HepG2 (cell line): Measurements from ENCODE around the gene THOP1. TPM values are rescaled to one million over a fixed set of nuclear protein-coding genes. Genes with fewer than 3 reads are reported as not detected.
A peak's percentile ranks its signal among the peaks of the same experiment; 100 is the strongest.

Experiments
- ARHGAP35 ChIP-seq: sonication (generic); formaldehyde crosslinking; IDR thresholded peaks from 2 replicates; pipeline ENCODE4 v1.9.0; 2022; ENCODE audit warnings: mild to moderate bottlenecking, inconsistent platforms, moderate library complexity, missing genetic modification reagents, borderline replicate concordance
- ATRX ChIP-seq: sonication (generic); formaldehyde crosslinking; IDR thresholded peaks from 2 replicates; pipeline ENCODE4 v1.4.0; 2020; ENCODE audit warnings: missing genetic modification reagents, borderline replicate concordance
- FOXJ3 ChIP-seq: sonication (generic); formaldehyde crosslinking; IDR thresholded peaks from 2 replicates; pipeline ENCODE4 v1.4.0; 2020; ENCODE audit warnings: missing genetic modification reagents, mild to moderate bottlenecking, borderline replicate concordance
- FOXM1 ChIP-seq: sonication (generic); formaldehyde crosslinking; IDR thresholded peaks from 2 replicates; pipeline ENCODE4 v1.5.0; 2020; ENCODE audit warnings: missing genetic modification reagents
- GABPB1 ChIP-seq: IDR thresholded peaks from 2 replicates; pipeline ENCODE4 v1.6.1; 2016; ENCODE audit warnings: mild to moderate bottlenecking, missing genetic modification reagents, moderate library complexity, missing compliant biosample characterization
- HOXA5 ChIP-seq: sonication (generic); formaldehyde crosslinking; IDR thresholded peaks from 2 replicates; pipeline ENCODE4 v1.4.0; 2020; ENCODE audit warnings: missing genetic modification reagents
- JUNB ChIP-seq: sonication (generic); formaldehyde crosslinking; IDR thresholded peaks from 2 replicates; pipeline ENCODE4 v1.8.0; 2022; ENCODE audit warnings: missing genetic modification reagents, mild to moderate bottlenecking, borderline replicate concordance
- MAZ ChIP-seq, 2 experiments: sonication (generic) in 1 of 2; formaldehyde crosslinking in 1 of 2; IDR thresholded peaks; 2 replicates each; pipeline versions ENCODE4 v1.5.0 to v1.6.1; 2012 to 2020; ENCODE audit warnings: low read depth in 2 of 2, mild to moderate bottlenecking in 2 of 2, borderline replicate concordance in 1 of 2, improper control_type of control experiment in 1 of 2, low read length in 1 of 2, missing genetic modification reagents in 1 of 2, moderate library complexity in 1 of 2
- PITX1 ChIP-seq: sonication (generic); formaldehyde crosslinking; IDR thresholded peaks from 2 replicates; pipeline ENCODE4 v1.5.1; 2020; ENCODE audit warnings: mild to moderate bottlenecking, missing genetic modification reagents
- ZNF776 ChIP-seq: sonication (generic); formaldehyde crosslinking; IDR thresholded peaks from 2 replicates; pipeline ENCODE4 v1.4.0; 2020; ENCODE audit warnings: mild to moderate bottlenecking, missing genetic modification reagents
- polyA plus RNA-seq, 8 experiments: library from polyadenylated mRNA; depleted of rRNA in 3 of 8; stranded (reverse) in 7 of 8; unstranded in 1 of 8; fragments of >200 nt; fragmentation: Illumina TruSeq in 4 of 8; extraction: Trizol in 4 of 8; gene quantifications; 2 replicates each; pipeline versions ENCODE4 v1.2.1 to v1.2.3, GENCODE V29; 2011 to 2016; ENCODE audit warnings: low read depth in 4 of 8, missing spikeins in 1 of 8, mixed read lengths in 1 of 8; ENCODE audit not compliant: insufficient read depth in 1 of 8
- total RNA-seq, 5 experiments: library from RNA; depleted of rRNA; stranded (reverse); fragments of >200 nt; fragmentation: Illumina TruSeq; extraction: Trizol; gene quantifications; 2 replicates each; pipeline ENCODE4 v1.2.3, GENCODE V29; 2016; ENCODE audit warnings: low read depth in 1 of 5
- TF ChIP-seq, protein P1 (sequence below): sonication (generic); formaldehyde crosslinking; IDR thresholded peaks from 2 replicates; pipeline ENCODE4 v1.5.1; 2020; ENCODE audit warnings: mild to moderate bottlenecking, missing genetic modification reagents
- TF ChIP-seq, protein P2 (sequence below): sonication (generic); formaldehyde crosslinking; IDR thresholded peaks from 2 replicates; pipeline ENCODE4 v1.5.0; 2020; ENCODE audit warnings: mild to moderate bottlenecking, missing genetic modification reagents
- TF ChIP-seq, protein P3 (sequence below): sonication (generic); formaldehyde crosslinking; IDR thresholded peaks from 2 replicates; pipeline ENCODE4 v1.4.0; 2020; ENCODE audit warnings: mild to moderate bottlenecking, missing genetic modification reagents
- TF ChIP-seq, protein P4 (sequence below): sonication (generic); formaldehyde crosslinking; IDR thresholded peaks from 2 replicates; pipeline ENCODE4 v1.4.0; 2020; ENCODE audit warnings: missing genetic modification reagents
- TF ChIP-seq, protein P5 (sequence below): sonication (generic); formaldehyde crosslinking; IDR thresholded peaks from 2 replicates; pipeline ENCODE4 v1.4.0; 2020; ENCODE audit warnings: missing genetic modification reagents

Gene THOP1
- total and polyA plus RNA-seq, 2 of the 13 experiments (the other 11 are each of a cell fraction or from before 2014, with no cell fraction given): 74.4 to 116 TPM

DNA sequence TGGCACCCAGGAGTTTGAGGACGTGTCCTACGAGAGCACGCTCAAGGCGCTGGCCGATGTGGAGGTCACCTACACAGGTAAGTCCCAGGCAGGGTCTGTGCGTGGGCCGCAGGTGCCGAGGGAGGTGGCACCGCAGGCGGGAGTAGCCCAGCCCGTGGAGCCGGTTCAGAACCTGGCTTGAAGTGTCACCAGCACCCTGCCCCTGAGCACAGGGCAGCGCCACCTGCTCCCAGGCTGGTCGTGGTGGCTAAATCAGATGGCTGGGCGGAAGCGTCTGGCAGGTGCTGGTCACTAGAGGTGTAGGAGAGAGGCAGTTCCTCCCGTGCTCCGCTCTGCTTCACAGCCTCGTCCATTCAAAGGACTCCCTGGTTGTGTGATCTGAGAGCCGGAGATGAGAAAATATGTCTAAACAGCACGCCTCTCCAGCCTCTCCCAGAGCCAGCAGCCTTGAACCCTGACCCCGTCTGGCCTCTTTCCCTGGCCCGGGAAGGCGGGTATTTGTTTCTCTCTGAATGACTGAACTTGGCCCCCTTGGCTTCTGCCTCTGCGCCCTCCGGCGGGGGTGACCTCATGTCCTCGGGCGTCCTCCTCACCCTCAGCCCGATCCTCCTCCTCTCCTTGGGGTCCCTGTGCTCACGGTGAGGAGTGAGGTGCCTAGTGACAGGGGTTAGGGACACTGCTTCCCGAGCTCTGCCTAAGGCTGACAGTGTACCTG, 5.4 kb downstream of the THOP1 start (continued):
- TF ChIP-seq, protein P1, sequence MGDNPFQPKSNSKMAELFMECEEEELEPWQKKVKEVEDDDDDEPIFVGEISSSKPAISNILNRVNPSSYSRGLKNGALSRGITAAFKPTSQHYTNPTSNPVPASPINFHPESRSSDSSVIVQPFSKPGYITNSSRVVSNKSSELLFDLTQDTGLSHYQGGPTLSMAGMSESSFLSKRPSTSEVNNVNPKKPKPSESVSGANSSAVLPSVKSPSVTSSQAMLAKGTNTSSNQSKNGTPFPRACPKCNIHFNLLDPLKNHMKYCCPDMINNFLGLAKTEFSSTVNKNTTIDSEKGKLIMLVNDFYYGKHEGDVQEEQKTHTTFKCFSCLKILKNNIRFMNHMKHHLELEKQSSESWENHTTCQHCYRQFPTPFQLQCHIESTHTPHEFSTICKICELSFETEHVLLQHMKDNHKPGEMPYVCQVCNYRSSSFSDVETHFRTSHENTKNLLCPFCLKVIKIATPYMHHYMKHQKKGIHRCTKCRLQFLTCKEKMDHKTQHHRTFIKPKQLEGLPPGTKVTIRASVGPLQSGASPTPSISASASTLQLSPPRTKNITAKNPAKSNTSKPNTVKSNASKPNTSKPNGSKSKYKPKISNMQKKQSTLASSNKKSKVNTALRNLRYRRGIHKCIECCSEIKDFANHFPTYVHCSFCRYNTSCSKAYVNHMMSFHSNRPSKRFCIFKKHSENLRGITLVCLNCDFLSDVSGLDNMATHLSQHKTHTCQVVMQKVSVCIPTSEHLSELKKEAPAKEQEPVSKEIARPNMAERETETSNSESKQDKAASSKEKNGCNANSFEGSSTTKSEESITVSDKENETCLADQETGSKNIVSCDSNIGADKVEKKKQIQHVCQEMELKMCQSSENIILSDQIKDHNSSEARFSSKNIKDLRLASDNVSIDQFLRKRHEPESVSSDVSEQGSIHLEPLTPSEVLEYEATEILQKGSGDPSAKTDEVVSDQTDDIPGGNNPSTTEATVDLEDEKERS (CRISPR knock-in tag): no peak
- TF ChIP-seq GABPB1 (CRISPR knock-in tag) (peak; percentile 46), FOXM1 (no peak), FOXJ3 (CRISPR knock-in tag) (no peak; the same call in 1 of the 2 replicates), JUNB (CRISPR knock-in tag) (no peak), ZNF776 (CRISPR knock-in tag) (no peak), HOXA5 (CRISPR knock-in tag) (no peak), PITX1 (CRISPR knock-in tag) (peak; percentile 78), MAZ (IDR thresholded peaks at IDR 0.05; ENCODE audit: borderline replicate concordance, low read depth, low read length) (no peak), MAZ (CRISPR knock-in tag; IDR thresholded peaks at IDR 0.05; ENCODE audit: low read depth) (no peak; the same call in 1 of the 2 replicates), ARHGAP35 (CRISPR knock-in tag) (no peak), ATRX (CRISPR knock-in tag) (no peak)
- TF ChIP-seq, protein P2, sequence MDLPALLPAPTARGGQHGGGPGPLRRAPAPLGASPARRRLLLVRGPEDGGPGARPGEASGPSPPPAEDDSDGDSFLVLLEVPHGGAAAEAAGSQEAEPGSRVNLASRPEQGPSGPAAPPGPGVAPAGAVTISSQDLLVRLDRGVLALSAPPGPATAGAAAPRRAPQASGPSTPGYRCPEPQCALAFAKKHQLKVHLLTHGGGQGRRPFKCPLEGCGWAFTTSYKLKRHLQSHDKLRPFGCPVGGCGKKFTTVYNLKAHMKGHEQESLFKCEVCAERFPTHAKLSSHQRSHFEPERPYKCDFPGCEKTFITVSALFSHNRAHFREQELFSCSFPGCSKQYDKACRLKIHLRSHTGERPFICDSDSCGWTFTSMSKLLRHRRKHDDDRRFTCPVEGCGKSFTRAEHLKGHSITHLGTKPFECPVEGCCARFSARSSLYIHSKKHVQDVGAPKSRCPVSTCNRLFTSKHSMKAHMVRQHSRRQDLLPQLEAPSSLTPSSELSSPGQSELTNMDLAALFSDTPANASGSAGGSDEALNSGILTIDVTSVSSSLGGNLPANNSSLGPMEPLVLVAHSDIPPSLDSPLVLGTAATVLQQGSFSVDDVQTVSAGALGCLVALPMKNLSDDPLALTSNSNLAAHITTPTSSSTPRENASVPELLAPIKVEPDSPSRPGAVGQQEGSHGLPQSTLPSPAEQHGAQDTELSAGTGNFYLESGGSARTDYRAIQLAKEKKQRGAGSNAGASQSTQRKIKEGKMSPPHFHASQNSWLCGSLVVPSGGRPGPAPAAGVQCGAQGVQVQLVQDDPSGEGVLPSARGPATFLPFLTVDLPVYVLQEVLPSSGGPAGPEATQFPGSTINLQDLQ (CRISPR knock-in tag): no peak
- TF ChIP-seq, protein P3, sequence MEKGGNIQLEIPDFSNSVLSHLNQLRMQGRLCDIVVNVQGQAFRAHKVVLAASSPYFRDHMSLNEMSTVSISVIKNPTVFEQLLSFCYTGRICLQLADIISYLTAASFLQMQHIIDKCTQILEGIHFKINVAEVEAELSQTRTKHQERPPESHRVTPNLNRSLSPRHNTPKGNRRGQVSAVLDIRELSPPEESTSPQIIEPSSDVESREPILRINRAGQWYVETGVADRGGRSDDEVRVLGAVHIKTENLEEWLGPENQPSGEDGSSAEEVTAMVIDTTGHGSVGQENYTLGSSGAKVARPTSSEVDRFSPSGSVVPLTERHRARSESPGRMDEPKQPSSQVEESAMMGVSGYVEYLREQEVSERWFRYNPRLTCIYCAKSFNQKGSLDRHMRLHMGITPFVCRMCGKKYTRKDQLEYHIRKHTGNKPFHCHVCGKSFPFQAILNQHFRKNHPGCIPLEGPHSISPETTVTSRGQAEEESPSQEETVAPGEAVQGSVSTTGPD (CRISPR knock-in tag): no peak
- TF ChIP-seq, protein P4, sequence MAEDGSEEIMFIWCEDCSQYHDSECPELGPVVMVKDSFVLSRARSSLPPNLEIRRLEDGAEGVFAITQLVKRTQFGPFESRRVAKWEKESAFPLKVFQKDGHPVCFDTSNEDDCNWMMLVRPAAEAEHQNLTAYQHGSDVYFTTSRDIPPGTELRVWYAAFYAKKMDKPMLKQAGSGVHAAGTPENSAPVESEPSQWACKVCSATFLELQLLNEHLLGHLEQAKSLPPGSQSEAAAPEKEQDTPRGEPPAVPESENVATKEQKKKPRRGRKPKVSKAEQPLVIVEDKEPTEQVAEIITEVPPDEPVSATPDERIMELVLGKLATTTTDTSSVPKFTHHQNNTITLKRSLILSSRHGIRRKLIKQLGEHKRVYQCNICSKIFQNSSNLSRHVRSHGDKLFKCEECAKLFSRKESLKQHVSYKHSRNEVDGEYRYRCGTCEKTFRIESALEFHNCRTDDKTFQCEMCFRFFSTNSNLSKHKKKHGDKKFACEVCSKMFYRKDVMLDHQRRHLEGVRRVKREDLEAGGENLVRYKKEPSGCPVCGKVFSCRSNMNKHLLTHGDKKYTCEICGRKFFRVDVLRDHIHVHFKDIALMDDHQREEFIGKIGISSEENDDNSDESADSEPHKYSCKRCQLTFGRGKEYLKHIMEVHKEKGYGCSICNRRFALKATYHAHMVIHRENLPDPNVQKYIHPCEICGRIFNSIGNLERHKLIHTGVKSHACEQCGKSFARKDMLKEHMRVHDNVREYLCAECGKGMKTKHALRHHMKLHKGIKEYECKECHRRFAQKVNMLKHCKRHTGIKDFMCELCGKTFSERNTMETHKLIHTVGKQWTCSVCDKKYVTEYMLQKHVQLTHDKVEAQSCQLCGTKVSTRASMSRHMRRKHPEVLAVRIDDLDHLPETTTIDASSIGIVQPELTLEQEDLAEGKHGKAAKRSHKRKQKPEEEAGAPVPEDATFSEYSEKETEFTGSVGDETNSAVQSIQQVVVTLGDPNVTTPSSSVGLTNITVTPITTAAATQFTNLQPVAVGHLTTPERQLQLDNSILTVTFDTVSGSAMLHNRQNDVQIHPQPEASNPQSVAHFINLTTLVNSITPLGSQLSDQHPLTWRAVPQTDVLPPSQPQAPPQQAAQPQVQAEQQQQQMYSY (CRISPR knock-in tag): no peak
- TF ChIP-seq, protein P5, sequence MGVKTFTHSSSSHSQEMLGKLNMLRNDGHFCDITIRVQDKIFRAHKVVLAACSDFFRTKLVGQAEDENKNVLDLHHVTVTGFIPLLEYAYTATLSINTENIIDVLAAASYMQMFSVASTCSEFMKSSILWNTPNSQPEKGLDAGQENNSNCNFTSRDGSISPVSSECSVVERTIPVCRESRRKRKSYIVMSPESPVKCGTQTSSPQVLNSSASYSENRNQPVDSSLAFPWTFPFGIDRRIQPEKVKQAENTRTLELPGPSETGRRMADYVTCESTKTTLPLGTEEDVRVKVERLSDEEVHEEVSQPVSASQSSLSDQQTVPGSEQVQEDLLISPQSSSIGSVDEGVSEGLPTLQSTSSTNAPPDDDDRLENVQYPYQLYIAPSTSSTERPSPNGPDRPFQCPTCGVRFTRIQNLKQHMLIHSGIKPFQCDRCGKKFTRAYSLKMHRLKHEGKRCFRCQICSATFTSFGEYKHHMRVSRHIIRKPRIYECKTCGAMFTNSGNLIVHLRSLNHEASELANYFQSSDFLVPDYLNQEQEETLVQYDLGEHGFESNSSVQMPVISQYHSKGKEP (CRISPR knock-in tag): no peak
